Uterus (tissue), 4 donors: ENCODE results near the gene ASTN2. TPM values are rescaled to one million over a fixed set of nuclear protein-coding genes. Genes with fewer than 3 reads are reported as not detected.

Experiments used
- DNase-seq, 2 donors: peaks; one replicate each; pipeline ENCODE4 v3.0.0-alpha.2; 2019 to 2020
- H3K27ac ChIP-seq, 2 donors: fragments of 200-600 bp; sonication (generic); 1 replicate in 1 of 2; 2 replicates in 1 of 2; pipeline ENCODE4 v1.5.1; 2016 to 2018
- H3K27me3 ChIP-seq, 2 donors: fragments of 200-600 bp; sonication (generic); one replicate each; pipeline ENCODE4 v1.5.1; 2018 to 2019; ENCODE audit warnings: control low read depth in 1 of 2
- H3K36me3 ChIP-seq, 2 donors: fragments of 200-600 bp; sonication (generic); one replicate each; pipeline ENCODE4 v1.5.1; 2019; ENCODE audit warnings: control low read depth in 1 of 2
- H3K4me1 ChIP-seq, 2 donors: fragments of 200-600 bp; sonication (generic); one replicate each; pipeline ENCODE4 v1.5.1; 2018 to 2019; ENCODE audit warnings: control low read depth in 1 of 2
- H3K4me3 ChIP-seq, 2 donors: fragments of 200-600 bp; sonication (generic); 1 replicate in 1 of 2; 2 replicates in 1 of 2; pipeline ENCODE4 v1.5.1; 2018 to 2019; ENCODE audit warnings: mild to moderate bottlenecking in 1 of 2
- H3K9me3 ChIP-seq, 2 donors: fragments of 200-600 bp; sonication (generic); one replicate each; pipeline ENCODE4 v1.5.1; 2019; ENCODE audit warnings: control low read depth in 1 of 2
- CTCF ChIP-seq, 4 experiments: fragments of 200-600 bp in 2 of 4; fragments of 450-650 bp in 2 of 4; sonication (generic) in 2 of 4; IDR thresholded peaks; one replicate each; pipeline ENCODE4 v1.5.1; 2016 to 2019; ENCODE audit warnings: antibody characterized with exemption in 4 of 4, mild to moderate bottlenecking in 2 of 4, moderate library complexity in 1 of 4
- POLR2A ChIP-seq, 2 donors: fragments of 450-650 bp; IDR thresholded peaks; one replicate each; pipeline ENCODE4 v1.6.1; 2016; ENCODE audit warnings: antibody characterized with exemption in 2 of 2, mild to moderate bottlenecking in 1 of 2, moderate library complexity in 1 of 2
- intact Hi-C: fragments of 100-400 bp; cut with DNase I; formaldehyde crosslinking; loops from one replicate; pipeline ENCODE4 v1.15.1; 2023; ENCODE audit warnings: low total_unique reads
- total RNA-seq, 4 donors: library from RNA; depleted of rRNA in 3 of 4; stranded (reverse); fragments of >200 nt in 3 of 4; gene quantifications; one replicate each; pipeline versions ENCODE4 v1.1.0 to v1.2.4, GENCODE V29; 2014 to 2023
- donor health status: DM: yes; HTN: yes; CAD: no.

Gene ASTN2
- total RNA-seq, 4 donors from 2014 or later = 1.8 to 8.6 (median 6.7) TPM

GRCh38 chr9:116468369-116468768 lies 946.5 kb downstream of the ASTN2 start:
- DNase-seq = no peak
- Histone ChIP-seq H3K4me3 (no peak overlapping the region), H3K4me1 (no peaks in the 10 kb centered on the region), H3K27ac (no peak overlapping the region), H3K27me3 (no peaks in the 10 kb centered on the region), H3K36me3 (no peaks in the 10 kb centered on the region), H3K9me3 (no peaks in the 10 kb centered on the region)
- intact Hi-C loops = no loop called here
- TF ChIP-seq POLR2A (IDR thresholded peaks at IDR 0.05) (no peak), CTCF (IDR thresholded peaks at IDR 0.05) (no peak)

GRCh38 chr9:116467740-116468351 lies 947.0 kb downstream of the ASTN2 start:
- DNase-seq = no peak
- Histone ChIP-seq H3K4me1 (no peaks in the 10 kb centered on the region), H3K27me3 (no peaks in the 10 kb centered on the region), H3K4me3 (no peak overlapping the region), H3K27ac (no peak overlapping the region), H3K9me3 (no peaks in the 10 kb centered on the region), H3K36me3 (no peaks in the 10 kb centered on the region)
- intact Hi-C loops = no loop called here
- TF ChIP-seq POLR2A (IDR thresholded peaks at IDR 0.05) = no peak
- TF ChIP-seq CTCF (IDR thresholded peaks at IDR 0.05) = no peak

- Histone ChIP-seq H3K4me3 (no peak overlapping the region), H3K27ac (no peak overlapping the region), H3K27me3 (no peaks in the 10 kb centered on the region), H3K9me3 (no peaks in the 10 kb centered on the region), H3K4me1 (no peaks in the 10 kb centered on the region), H3K36me3 (no peaks in the 10 kb centered on the region)
- TF ChIP-seq CTCF (IDR thresholded peaks at IDR 0.05) (no peak), POLR2A (IDR thresholded peaks at IDR 0.05) (no peak)
- no peak for DNase-seq
- intact Hi-C loops = no loop called here
These were observed 948.3 kb downstream of the ASTN2 start for GRCh38 chr9:116466271-116467235.

- Histone ChIP-seq H3K36me3 (no peaks in the 10 kb centered on the region), H3K9me3 (no peaks in the 10 kb centered on the region), H3K27me3 (no peaks in the 10 kb centered on the region), H3K4me1 (no peaks in the 10 kb centered on the region), H3K4me3 (no peak overlapping the region), H3K27ac (no peak overlapping the region)
- no peak for DNase-seq
- intact Hi-C loops = no loop called here
- TF ChIP-seq CTCF (IDR thresholded peaks at IDR 0.05) (no peak), POLR2A (IDR thresholded peaks at IDR 0.05) (no peak)
These were observed 949.1 kb downstream of the ASTN2 start for GRCh38 chr9:116465576-116466270.
